K562 (cell line): ENCODE measurements around the gene ACTR3. TPM values are rescaled to one million over a fixed set of nuclear protein-coding genes. Genes with fewer than 3 reads are reported as not detected.
A peak's percentile ranks its signal among the peaks of the same experiment; 100 is the strongest.

Source experiments
- MED1 ChIP-seq: sonication (generic); formaldehyde crosslinking; IDR thresholded peaks from 2 replicates; pipeline ENCODE4 v1.8.1; 2023; ENCODE audit warnings: missing genetic modification reagents, borderline replicate concordance
- MGA ChIP-seq: fragments of 450-650 bp; IDR thresholded peaks from 2 replicates; pipeline ENCODE4 v1.6.1; 2016; ENCODE audit warnings: mild to moderate bottlenecking, moderate library complexity
- polyA plus RNA-seq, 8 experiments: library from polyadenylated mRNA; depleted of rRNA in 4 of 8; stranded (reverse) in 5 of 8; unstranded in 3 of 8; fragments of >200 nt; fragmentation: Nextera tagmentation in 2 of 8; fragmentation: Illumina TruSeq in 1 of 8; extraction: Ambion mirVana in 2 of 8; extraction: Trizol in 1 of 8; gene quantifications; 2 replicates each; pipeline versions ENCODE4 v1.2.1 to v1.2.3, GENCODE V29; 2011 to 2014; ENCODE audit warnings: inconsistent platforms in 1 of 8, missing spikeins in 1 of 8
- total RNA-seq, 7 experiments: library from RNA; depleted of rRNA in 6 of 7; stranded (reverse); fragments of >200 nt in 6 of 7; fragmentation: Illumina TruSeq in 2 of 7; extraction: Trizol in 2 of 7; gene quantifications; 2 replicates each; pipeline versions ENCODE4 v1.2.1 to v1.2.3, GENCODE V29; 2011 to 2021; ENCODE audit warnings: low replicate concordance in 1 of 7

ACTR3 gene
- total and polyA plus RNA-seq, 9 of the 15 experiments (the other 6 are each of a cell fraction or from before 2014, with no cell fraction given): 49.0 to 354 (median 249) TPM

GRCh38 chr2:113854970-113855740 lies 34.7 kb upstream of the ACTR3 start (continued):
- TF ChIP-seq MGA (peak; percentile 40), MED1 (no peak)
